NCI-H1930 (cell line): Measurements from ENCODE around the gene CENPQ.
"Not testable (repeated sequence)": the region's sequence is repeated elsewhere in the genome, so short reads cannot be mapped to it uniquely, and the experiment has no call there.

Experiments
- DNase-seq, 2 experiments: peaks; one replicate each; lab custom pipeline; 2025; lab: John Stamatoyannopoulos, UW

CENPQ gene

GRCh38 chr6:49462927-49463611 is at the start of gene CENPQ, which contains the start of gene MMUT:
TSS of gene CENPQ (plus strand) at chr6:49463370. CDS start at chr6:49470177, 6,807 bp downstream.
TSS of gene MMUT (minus strand) at chr6:49463253. CDS start at chr6:49459466, 3,787 bp downstream.
- peak; percentile 87 for DNase-seq

- DNase-seq = no peak
Measured at GRCh38 chr6:49415358-49415757, 47.8 kb upstream of the CENPQ start.

GRCh38 chr6:49416195-49416594 is 47.0 kb upstream of the CENPQ start:
- no peak for DNase-seq

- no peak for DNase-seq
Measured at GRCh38 chr6:49423817-49424216, 39.4 kb upstream of the CENPQ start.

GRCh38 chr6:49430187-49430586 is 33.0 kb upstream of the CENPQ start:
- DNase-seq = no peak

GRCh38 chr6:49430866-49431265 is 32.3 kb upstream of the CENPQ start:
- no peak for DNase-seq

- DNase-seq = no peak
Measured at GRCh38 chr6:49453221-49453620, 9.9 kb upstream of the CENPQ start.

GRCh38 chr6:49454787-49455709 is 8.1 kb upstream of the CENPQ start:
- no peak for DNase-seq

GRCh38 chr6:49457771-49458170 is 5.4 kb upstream of the CENPQ start:
- no peak for DNase-seq

- DNase-seq = no peak
Measured at GRCh38 chr6:49462071-49462470, 1.1 kb upstream of the CENPQ start.

GRCh38 chr6:49462599-49462926 is 607 bp upstream of the CENPQ start:
- DNase-seq = no peak

- no peak for DNase-seq
Measured at GRCh38 chr6:49463612-49463967, 420 bp downstream of the CENPQ start.

- no peak for DNase-seq
Measured at GRCh38 chr6:49464691-49465090, 1.5 kb downstream of the CENPQ start.

- no peak for DNase-seq
Measured at GRCh38 chr6:49468042-49468441, 4.9 kb downstream of the CENPQ start.

- not testable (repeated sequence) for DNase-seq
Measured at GRCh38 chr6:49476564-49476963, 13.4 kb downstream of the CENPQ start.

- no peak for DNase-seq
Measured at GRCh38 chr6:49479308-49479970, 16.3 kb downstream of the CENPQ start.

- DNase-seq = not testable (repeated sequence)
Measured at GRCh38 chr6:49481846-49482245, 18.7 kb downstream of the CENPQ start.

- DNase-seq = not testable (repeated sequence)
Measured at GRCh38 chr6:49483380-49483779, 20.2 kb downstream of the CENPQ start.

- no peak for DNase-seq
Measured at GRCh38 chr6:49490633-49491032, 27.5 kb downstream of the CENPQ start.

- peak in 1 of 2 experiments; percentile 6 for DNase-seq
Measured at GRCh38 chr6:49497304-49497703, 34.1 kb downstream of the CENPQ start.

GRCh38 chr6:49499126-49499525 is 36.0 kb downstream of the CENPQ start:
- DNase-seq = no peak

- DNase-seq = no peak
Measured at GRCh38 chr6:49499623-49500022, 36.5 kb downstream of the CENPQ start, which contains the start of gene GLYATL3. TSS of gene GLYATL3 (plus strand) at chr6:49499923. CDS start at chr6:49511991, 12,068 bp downstream.

- no peak for DNase-seq
Measured at GRCh38 chr6:49504666-49505065, 41.5 kb downstream of the CENPQ start.
